SK-N-SH (cell line): ENCODE data around the gene CPPED1. TPM values are rescaled to one million over a fixed set of nuclear protein-coding genes. Genes with fewer than 3 reads are reported as not detected.

Source experiments
- CTCF ChIA-PET: fragments of 300-600, 350-600 bp; formaldehyde crosslinking; extraction: SDS; loops from one replicate; lab custom pipeline; 2021; lab: Yijun Ruan, JAX
- POLR2A ChIA-PET: fragments of 350-600 bp; sonication (Branson Sonifier 250); formaldehyde crosslinking; extraction: SDS; loops from one replicate; lab custom pipeline; 2020; ENCODE audit warnings: antibody characterized with exemption, inconsistent platforms; lab: Yijun Ruan, JAX
- DNase-seq: peaks from one replicate; pipeline ENCODE4 v3.0.0; 2012
- H2AFZ ChIP-seq: fragments of 200-600 bp; sonication (generic); 2 replicates; pipeline ENCODE4 v1.8.1; 2016; ENCODE audit warnings: antibody characterized with exemption, mild to moderate bottlenecking, low read depth
- H3F3A ChIP-seq: fragments of 200-600 bp; sonication (generic); replicated peaks from 2 replicates; pipeline ENCODE3; 2016; ENCODE audit warnings: antibody characterized with exemption, mild to moderate bottlenecking; ENCODE audit not compliant: insufficient read depth
- H3K27ac ChIP-seq, 2 experiments: fragments of 200-500 bp in 1 of 2; fragments of 200-600 bp in 1 of 2; sonication (Bioruptor generic) in 1 of 2; sonication (generic), shearing (Covaris generic) in 1 of 2; 2 replicates each; pipeline versions ENCODE4 v1.5.1 to v1.6.1; 2014 to 2016; ENCODE audit warnings: low read depth in 2 of 2, inconsistent platforms in 1 of 2, low read length in 1 of 2, mild to moderate bottlenecking in 1 of 2, mixed read lengths in 1 of 2
- H3K27me3 ChIP-seq: fragments of 200-600 bp; sonication (generic), shearing (Covaris generic); 2 replicates; pipeline ENCODE4 v1.6.1; 2016; ENCODE audit warnings: mixed run types; ENCODE audit not compliant: insufficient read depth
- H3K36me3 ChIP-seq, 2 experiments: fragments of 200-500 bp in 1 of 2; fragments of 200-600 bp in 1 of 2; sonication (Bioruptor generic) in 1 of 2; sonication (generic) in 1 of 2; replicated peaks in 1 of 2; 2 replicates each; pipeline versions ENCODE3 to v1.5.1; 2014 to 2016; ENCODE audit warnings: low read length in 1 of 2, mild to moderate bottlenecking in 1 of 2; ENCODE audit not compliant: insufficient read depth in 2 of 2, control insufficient read depth in 1 of 2
- H3K4me1 ChIP-seq, 2 experiments: fragments of 200-500 bp in 1 of 2; fragments of 200-600 bp in 1 of 2; sonication (Bioruptor generic) in 1 of 2; sonication (generic), shearing (Covaris generic) in 1 of 2; 2 replicates each; pipeline versions ENCODE4 v1.5.1 to v1.6.1; 2014 to 2016; ENCODE audit warnings: low read depth in 1 of 2, low read length in 1 of 2, mixed run types in 1 of 2; ENCODE audit not compliant: insufficient read depth in 2 of 2, control insufficient read depth in 1 of 2
- H3K4me2 ChIP-seq: fragments of 200-600 bp; sonication (generic), shearing (Covaris generic); 2 replicates; pipeline ENCODE4 v1.6.1; 2017; ENCODE audit warnings: mixed run types
- H3K4me3 ChIP-seq, 2 experiments: fragments of 200-500 bp in 1 of 2; fragments of 200-600 bp in 1 of 2; sonication (Bioruptor generic) in 1 of 2; sonication (generic), shearing (Covaris generic) in 1 of 2; 2 replicates each; pipeline versions ENCODE4 v1.5.1 to v1.8.1; 2014 to 2016; ENCODE audit warnings: low read depth in 2 of 2, inconsistent platforms in 1 of 2, low read length in 1 of 2, mild to moderate bottlenecking in 1 of 2, mixed read lengths in 1 of 2, moderate library complexity in 1 of 2
- H3K79me2 ChIP-seq: fragments of 200-600 bp; sonication (generic); 2 replicates; pipeline ENCODE4 v1.8.1; 2017; ENCODE audit warnings: mild to moderate bottlenecking; ENCODE audit not compliant: insufficient read depth
- H3K9ac ChIP-seq: fragments of 200-600 bp; sonication (generic); 2 replicates; pipeline ENCODE4 v1.6.1; 2017; ENCODE audit warnings: mixed run types
- H3K9me2 ChIP-seq: fragments of 200-600 bp; sonication (generic); 2 replicates; pipeline ENCODE4 v1.6.1; 2017; ENCODE audit warnings: mixed run types
- H3K9me3 ChIP-seq: fragments of 200-600 bp; sonication (generic); 2 replicates; pipeline ENCODE4 v1.6.1; 2017; ENCODE audit warnings: mixed run types, mild to moderate bottlenecking, moderate library complexity
- H4K20me1 ChIP-seq: fragments of 200-600 bp; sonication (generic); 2 replicates; pipeline ENCODE4 v1.6.1; 2017; ENCODE audit warnings: mild to moderate bottlenecking, mixed run types; ENCODE audit not compliant: insufficient read depth
- CHD2 ChIP-seq: fragments of 150-350 bp; IDR thresholded peaks from 2 replicates; pipeline ENCODE4 v1.6.1; 2018; ENCODE audit warnings: low read length; ENCODE audit not compliant: partially characterized antibody
- ELF1 ChIP-seq: IDR thresholded peaks from 2 replicates; pipeline ENCODE4 v1.4.0; 2012
- EZH2phosphoT487 ChIP-seq: fragments of 200-600 bp; sonication (generic); IDR thresholded peaks from 2 replicates; pipeline ENCODE4 v1.6.1; 2017; ENCODE audit warnings: low read depth, mixed run types, mild to moderate bottlenecking, antibody characterized with exemption, moderate library complexity, borderline replicate concordance
- FOXM1 ChIP-seq: IDR thresholded peaks from 2 replicates; pipeline ENCODE4 v1.4.0; 2012; ENCODE audit warnings: low read depth, mild to moderate bottlenecking
- MAX ChIP-seq: IDR thresholded peaks from 2 replicates; pipeline ENCODE4 v1.4.0; 2012; ENCODE audit warnings: low read depth
- MXI1 ChIP-seq: IDR thresholded peaks from 2 replicates; pipeline ENCODE4 v1.6.1; 2012; ENCODE audit warnings: mild to moderate bottlenecking, low read depth, low read length, improper control_type of control experiment
- NFIC ChIP-seq: IDR thresholded peaks from 2 replicates; pipeline ENCODE4 v1.4.0; 2012; ENCODE audit warnings: borderline replicate concordance
- NRF1 ChIP-seq: IDR thresholded peaks from 2 replicates; pipeline ENCODE4 v1.6.1; 2012; ENCODE audit warnings: low read depth, mild to moderate bottlenecking, low read length
- PBX3 ChIP-seq: IDR thresholded peaks from 2 replicates; pipeline ENCODE4; 2012
- POLR2AphosphoS5 ChIP-seq: IDR thresholded peaks from 2 replicates; pipeline ENCODE4 v1.6.1; 2012; ENCODE audit warnings: low read depth, low read length
- RAD21 ChIP-seq: IDR thresholded peaks from 2 replicates; pipeline ENCODE4 v1.6.1; 2012; ENCODE audit warnings: mild to moderate bottlenecking, low read length
- RXRA ChIP-seq: IDR thresholded peaks from 2 replicates; pipeline ENCODE4 v1.4.0; 2012; ENCODE audit warnings: low read depth, mild to moderate bottlenecking, borderline replicate concordance
- SIN3A ChIP-seq: IDR thresholded peaks from 2 replicates; pipeline ENCODE4 v1.6.1; 2012; ENCODE audit warnings: low read depth, mild to moderate bottlenecking, low read length, moderate library complexity, borderline replicate concordance
- SMC3 ChIP-seq: IDR thresholded peaks from 2 replicates; pipeline ENCODE4 v1.6.1; 2012; ENCODE audit warnings: low read depth, low read length, improper control_type of control experiment
- TAF1 ChIP-seq: IDR thresholded peaks from 2 replicates; pipeline ENCODE4 v1.6.1; 2012; ENCODE audit warnings: low read depth, mild to moderate bottlenecking, low read length, moderate library complexity, borderline replicate concordance
- TEAD4 ChIP-seq: IDR thresholded peaks from 2 replicates; pipeline ENCODE4 v1.4.0; 2012; ENCODE audit warnings: mild to moderate bottlenecking, borderline replicate concordance; ENCODE audit not compliant: insufficient read depth
- USF1 ChIP-seq: IDR thresholded peaks from 2 replicates; pipeline ENCODE4 v1.4.0; 2012; ENCODE audit warnings: low read depth, borderline replicate concordance
- WGBS: methylation state at CpG from one replicate; pipeline ENCODE4 v1.1.6; 2017; ENCODE audit warnings: low lambda C conversion rate; 5-methylcytosine and 5-hydroxymethylcytosine counted together
- polyA plus RNA-seq, 3 experiments: library from polyadenylated mRNA; depleted of rRNA; stranded (reverse); fragments of >200 nt; gene quantifications; 2 replicates each; pipeline ENCODE4 v1.2.3, GENCODE V29; 2012
- TF ChIP-seq, protein P1 (sequence below): fragments of 150-350 bp; IDR thresholded peaks from 2 replicates; pipeline ENCODE4 v1.6.1; 2016; ENCODE audit warnings: mild to moderate bottlenecking, low read depth, low read length

CPPED1 gene
- polyA plus RNA-seq, 1 of the 3 experiments (the other 2 are of a cell fraction) = 11.9 TPM

DNA sequence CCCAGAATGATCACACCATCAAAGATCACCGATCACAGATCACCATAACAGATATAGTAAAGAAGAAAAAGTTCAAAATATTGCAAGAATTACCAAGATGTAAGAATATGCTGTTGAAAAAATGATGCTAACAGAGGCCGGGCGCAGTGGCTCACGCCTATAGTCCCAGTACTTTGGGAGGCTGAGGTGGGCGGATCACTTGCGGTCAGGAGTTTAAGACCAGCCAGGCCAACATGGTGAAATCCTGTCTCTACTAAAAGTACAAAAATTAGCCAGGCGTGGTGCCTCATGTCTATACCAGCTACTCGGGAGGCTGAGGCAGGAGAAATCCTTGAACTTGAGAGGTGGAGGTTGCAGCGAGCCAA, 53.2 kb downstream of the CPPED1 start (continued):
- TF ChIP-seq CHD2 (no peak), SMC3 (no peak), EZH2phosphoT487 (no peak), ELF1 (no peak)

DNA sequence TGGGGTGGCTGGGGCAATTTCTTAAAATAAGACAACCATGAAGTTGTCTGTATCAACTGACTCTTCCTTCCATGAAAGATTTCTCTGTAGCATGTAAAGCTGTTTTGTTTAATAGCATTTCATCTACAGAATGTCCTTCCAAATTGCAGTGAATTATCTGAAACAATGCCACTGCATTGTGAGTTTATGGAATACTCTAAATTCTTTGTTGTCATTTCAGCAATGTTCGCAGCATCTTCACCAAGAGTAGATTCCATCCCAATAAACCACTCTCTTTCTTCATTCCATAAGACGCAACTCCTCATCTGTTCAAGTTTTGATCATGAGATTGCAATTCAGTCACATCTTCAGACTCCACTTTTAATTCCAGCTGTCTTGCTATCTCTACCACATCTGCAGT, 54.6 kb downstream of the CPPED1 start:
- H4K20me1 ChIP-seq = no peaks in the 10 kb centered on the region
- ChIA-PET CTCF (interaction anchor here (0.9 kb wide), 1 partner anchor 176 kb away, joined by 3 read pairs; no protein-coding TSS in a partner anchor), POLR2A (no interaction called here)
- H3K27ac ChIP-seq = no peak overlapping the region
- no peaks in the 10 kb centered on the region for H3K9me2 ChIP-seq
- TF ChIP-seq PBX3 (no peak), USF1 (no peak), NFIC (no peak), ELF1 (no peak), SIN3A (no peak), MXI1 (no peak), RXRA (no peak), RAD21 (no peak), TAF1 (no peak), MAX (no peak)
- TF ChIP-seq, protein P1, sequence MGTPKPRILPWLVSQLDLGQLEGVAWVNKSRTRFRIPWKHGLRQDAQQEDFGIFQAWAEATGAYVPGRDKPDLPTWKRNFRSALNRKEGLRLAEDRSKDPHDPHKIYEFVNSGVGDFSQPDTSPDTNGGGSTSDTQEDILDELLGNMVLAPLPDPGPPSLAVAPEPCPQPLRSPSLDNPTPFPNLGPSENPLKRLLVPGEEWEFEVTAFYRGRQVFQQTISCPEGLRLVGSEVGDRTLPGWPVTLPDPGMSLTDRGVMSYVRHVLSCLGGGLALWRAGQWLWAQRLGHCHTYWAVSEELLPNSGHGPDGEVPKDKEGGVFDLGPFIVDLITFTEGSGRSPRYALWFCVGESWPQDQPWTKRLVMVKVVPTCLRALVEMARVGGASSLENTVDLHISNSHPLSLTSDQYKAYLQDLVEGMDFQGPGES = no peak
- H3K27me3 ChIP-seq = no peaks in the 10 kb centered on the region
- peaks cover 27% of the 10 kb centered on the region; the same call in 1 of the 2 replicates for H3K79me2 ChIP-seq
- DNase-seq = no peak
- no peak overlapping the region for H3K4me3 ChIP-seq
- no peaks in the 10 kb centered on the region; the same call in 1 of the 2 replicates for H3K9me3 ChIP-seq
- H3K9ac ChIP-seq = no peak overlapping the region
- H3K36me3 ChIP-seq = peaks cover 0 to 12% of the 10 kb centered on the region in 2 experiments
- 88% methylated on average over 2 of the region's 2 CpGs for WGBS
- no peak overlapping the region for H3K4me2 ChIP-seq
- H3F3A ChIP-seq = peaks cover 12% of the 10 kb centered on the region
- H2AFZ ChIP-seq = no peak overlapping the region
- H3K4me1 ChIP-seq = peaks cover 0 to 10% of the 10 kb centered on the region in 2 experiments; a peak in 2 of 4 replicates

GRCh38 chr16:12747827-12748226, 55.9 kb downstream of the CPPED1 start:
- CTCF ChIA-PET = no interaction called here
- Histone ChIP-seq H3K9ac (no peak overlapping the region), H2AFZ (no peak overlapping the region), H3K4me1 (no peaks in the 10 kb centered on the region; a peak in 1 of 4 replicates), H4K20me1 (no peaks in the 10 kb centered on the region), H3K9me3 (no peaks in the 10 kb centered on the region; the same call in 1 of the 2 replicates), H3K27me3 (no peaks in the 10 kb centered on the region), H3K4me3 (no peak overlapping the region), H3K36me3 (peaks cover 0 to 12% of the 10 kb centered on the region in 2 experiments), H3K79me2 (peaks cover 30% of the 10 kb centered on the region; the same call in 1 of the 2 replicates), H3K9me2 (no peaks in the 10 kb centered on the region), H3F3A (peaks cover 12% of the 10 kb centered on the region), H3K27ac (no peak overlapping the region), H3K4me2 (no peak overlapping the region)
- WGBS = 96% methylated on average over 7 of the region's 7 CpGs
- POLR2A ChIA-PET = no interaction called here
- no peak for DNase-seq
- TF ChIP-seq FOXM1 (no peak), SIN3A (no peak), POLR2AphosphoS5 (no peak), USF1 (no peak), SMC3 (no peak), TEAD4 (no peak), NRF1 (no peak), CHD2 (no peak), RAD21 (no peak)
- TF ChIP-seq, protein P1 = no peak
